Measurements from ENCODE around the gene ZBTB1. TPM values are rescaled to one million over a fixed set of nuclear protein-coding genes. Genes with fewer than 3 reads are reported as not detected.

ZBTB1 gene
- total and polyA plus RNA-seq, 10 of the 15 experiments (the other 5 are each of a cell fraction or from before 2014, with no cell fraction given) = 12.3 to 127 (median 40.0) TPM

DNA sequence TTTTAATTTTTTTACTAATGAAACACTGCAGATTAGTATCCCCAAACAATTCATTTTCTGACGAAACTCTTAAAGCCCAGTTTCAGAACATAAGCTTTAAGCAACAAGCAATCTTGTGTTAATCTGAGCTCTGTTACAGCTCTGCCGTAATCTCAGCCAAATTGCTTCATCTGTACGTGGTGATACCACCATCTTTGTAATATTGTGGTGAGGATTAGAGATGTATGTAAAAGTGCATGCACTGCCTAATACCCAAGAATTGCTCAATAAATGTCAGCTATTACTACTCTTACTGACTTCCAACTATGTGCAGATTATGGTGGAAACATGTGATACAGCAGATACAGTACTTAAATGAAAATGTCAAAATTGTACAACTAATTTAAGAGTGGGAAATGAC, 37.5 kb upstream of the ZBTB1 start (continued):
- TF ChIP-seq, protein P1, sequence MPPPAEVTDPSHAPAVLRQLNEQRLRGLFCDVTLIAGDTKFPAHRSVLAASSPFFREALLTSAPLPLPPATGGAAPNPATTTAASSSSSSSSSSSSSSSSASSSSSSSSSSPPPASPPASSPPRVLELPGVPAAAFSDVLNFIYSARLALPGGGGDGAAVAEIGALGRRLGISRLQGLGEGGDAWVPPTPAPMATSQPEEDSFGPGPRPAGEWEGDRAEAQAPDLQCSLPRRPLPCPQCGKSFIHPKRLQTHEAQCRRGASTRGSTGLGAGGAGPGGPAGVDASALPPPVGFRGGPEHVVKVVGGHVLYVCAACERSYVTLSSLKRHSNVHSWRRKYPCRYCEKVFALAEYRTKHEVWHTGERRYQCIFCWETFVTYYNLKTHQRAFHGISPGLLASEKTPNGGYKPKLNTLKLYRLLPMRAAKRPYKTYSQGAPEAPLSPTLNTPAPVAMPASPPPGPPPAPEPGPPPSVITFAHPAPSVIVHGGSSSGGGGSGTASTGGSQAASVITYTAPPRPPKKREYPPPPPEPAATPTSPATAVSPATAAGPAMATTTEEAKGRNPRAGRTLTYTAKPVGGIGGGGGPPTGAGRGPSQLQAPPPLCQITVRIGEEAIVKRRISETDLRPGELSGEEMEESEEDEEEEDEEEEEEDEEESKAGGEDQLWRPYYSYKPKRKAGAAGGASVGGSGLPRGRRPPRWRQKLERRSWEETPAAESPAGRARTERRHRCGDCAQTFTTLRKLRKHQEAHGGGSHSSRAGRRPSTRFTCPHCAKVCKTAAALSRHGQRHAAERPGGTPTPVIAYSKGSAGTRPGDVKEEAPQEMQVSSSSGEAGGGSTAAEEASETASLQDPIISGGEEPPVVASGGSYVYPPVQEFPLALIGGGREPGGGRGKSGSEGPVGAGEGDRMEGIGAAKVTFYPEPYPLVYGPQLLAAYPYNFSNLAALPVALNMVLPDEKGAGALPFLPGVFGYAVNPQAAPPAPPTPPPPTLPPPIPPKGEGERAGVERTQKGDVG (CRISPR knock-in tag; IDR thresholded peaks at IDR 0.05) = no peak
- TF ChIP-seq TBL1XR1 (IDR thresholded peaks at IDR 0.05; ENCODE audit: low read depth, low read length) (no peak), MEF2A (IDR thresholded peaks at IDR 0.05; ENCODE audit: insufficient read depth, low read depth, low read length) (no peak), FOXK2 (IDR thresholded peaks at IDR 0.05) (no peak), MYB (IDR thresholded peaks at IDR 0.05; ENCODE audit: borderline replicate concordance, low read depth, low read length) (no peak), BCL11A (IDR thresholded peaks at IDR 0.05; ENCODE audit: low read depth, low read length) (no peak), RELA (IDR thresholded peaks at IDR 0.05; ENCODE audit: borderline replicate concordance, partially characterized antibody) (no peak)
- TF ChIP-seq, protein P2, sequence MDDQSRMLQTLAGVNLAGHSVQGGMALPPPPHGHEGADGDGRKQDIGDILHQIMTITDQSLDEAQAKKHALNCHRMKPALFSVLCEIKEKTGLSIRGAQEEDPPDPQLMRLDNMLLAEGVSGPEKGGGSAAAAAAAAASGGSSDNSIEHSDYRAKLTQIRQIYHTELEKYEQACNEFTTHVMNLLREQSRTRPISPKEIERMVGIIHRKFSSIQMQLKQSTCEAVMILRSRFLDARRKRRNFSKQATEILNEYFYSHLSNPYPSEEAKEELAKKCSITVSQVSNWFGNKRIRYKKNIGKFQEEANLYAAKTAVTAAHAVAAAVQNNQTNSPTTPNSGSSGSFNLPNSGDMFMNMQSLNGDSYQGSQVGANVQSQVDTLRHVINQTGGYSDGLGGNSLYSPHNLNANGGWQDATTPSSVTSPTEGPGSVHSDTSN (IDR thresholded peaks at IDR 0.05; ENCODE audit: insufficient replicate concordance, low read depth, low read length) = no peak
- TF ChIP-seq, protein P3, sequence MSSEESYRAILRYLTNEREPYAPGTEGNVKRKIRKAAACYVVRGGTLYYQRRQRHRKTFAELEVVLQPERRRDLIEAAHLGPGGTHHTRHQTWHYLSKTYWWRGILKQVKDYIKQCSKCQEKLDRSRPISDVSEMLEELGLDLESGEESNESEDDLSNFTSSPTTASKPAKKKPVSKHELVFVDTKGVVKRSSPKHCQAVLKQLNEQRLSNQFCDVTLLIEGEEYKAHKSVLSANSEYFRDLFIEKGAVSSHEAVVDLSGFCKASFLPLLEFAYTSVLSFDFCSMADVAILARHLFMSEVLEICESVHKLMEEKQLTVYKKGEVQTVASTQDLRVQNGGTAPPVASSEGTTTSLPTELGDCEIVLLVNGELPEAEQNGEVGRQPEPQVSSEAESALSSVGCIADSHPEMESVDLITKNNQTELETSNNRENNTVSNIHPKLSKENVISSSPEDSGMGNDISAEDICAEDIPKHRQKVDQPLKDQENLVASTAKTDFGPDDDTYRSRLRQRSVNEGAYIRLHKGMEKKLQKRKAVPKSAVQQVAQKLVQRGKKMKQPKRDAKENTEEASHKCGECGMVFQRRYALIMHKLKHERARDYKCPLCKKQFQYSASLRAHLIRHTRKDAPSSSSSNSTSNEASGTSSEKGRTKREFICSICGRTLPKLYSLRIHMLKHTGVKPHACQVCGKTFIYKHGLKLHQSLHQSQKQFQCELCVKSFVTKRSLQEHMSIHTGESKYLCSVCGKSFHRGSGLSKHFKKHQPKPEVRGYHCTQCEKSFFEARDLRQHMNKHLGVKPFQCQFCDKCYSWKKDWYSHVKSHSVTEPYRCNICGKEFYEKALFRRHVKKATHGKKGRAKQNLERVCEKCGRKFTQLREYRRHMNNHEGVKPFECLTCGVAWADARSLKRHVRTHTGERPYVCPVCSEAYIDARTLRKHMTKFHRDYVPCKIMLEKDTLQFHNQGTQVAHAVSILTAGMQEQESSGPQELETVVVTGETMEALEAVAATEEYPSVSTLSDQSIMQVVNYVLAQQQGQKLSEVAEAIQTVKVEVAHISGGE (CRISPR knock-in tag; IDR thresholded peaks at IDR 0.05) = no peak

Measured in GM12878 (cell line).